Activated naive CD4-positive, alpha-beta T cell treated with anti-CD3 and anti-CD28 coated beads for 36 hours (primary cell): ENCODE results near the gene ALDH3B2. TPM values are rescaled to one million over a fixed set of nuclear protein-coding genes. Genes with fewer than 3 reads are reported as not detected.

Source experiments
- CTCF ChIA-PET: fragments of 350-600 bp; sonication (Branson Sonifier 250); formaldehyde crosslinking; loops from one replicate; lab custom pipeline; 2021; ENCODE audit warnings: antibody characterized with exemption; lab: Charles Lee
- DNase-seq: peaks from one replicate; pipeline ENCODE4 v3.0.0-alpha.2; 2020
- H3K27ac Mint-ChIP-seq: one replicate; pipeline ENCODE4 v1.8.0; 2021; ENCODE audit warnings: mild to moderate bottlenecking, mixed read lengths
- H3K27me3 Mint-ChIP-seq: one replicate; pipeline ENCODE4 v1.8.0; 2021; ENCODE audit warnings: low read depth, mixed read lengths
- H3K36me3 Mint-ChIP-seq: one replicate; pipeline ENCODE4 v1.8.0; 2021; ENCODE audit warnings: low read depth, mixed read lengths
- H3K4me1 Mint-ChIP-seq: one replicate; pipeline ENCODE4 v1.8.0; 2021; ENCODE audit warnings: low read depth, mixed read lengths
- H3K4me3 Mint-ChIP-seq: one replicate; pipeline ENCODE4 v1.8.0; 2021; ENCODE audit warnings: mild to moderate bottlenecking, moderate library complexity, mixed read lengths
- H3K9me3 Mint-ChIP-seq: one replicate; pipeline ENCODE4 v1.8.0; 2021; ENCODE audit warnings: mixed read lengths
- intact Hi-C: fragments of 100-400 bp; cut with micrococcal nuclease; formaldehyde crosslinking; loops from one replicate; pipeline ENCODE4 v1.15.1; 2023
- total RNA-seq, 2 experiments: library from RNA; stranded (reverse); gene quantifications; one replicate each; pipeline ENCODE4 v1.2.3, GENCODE V29; 2021

ALDH3B2 gene
- total RNA-seq, 2 experiments from 2014 or later = not detected

DNA sequence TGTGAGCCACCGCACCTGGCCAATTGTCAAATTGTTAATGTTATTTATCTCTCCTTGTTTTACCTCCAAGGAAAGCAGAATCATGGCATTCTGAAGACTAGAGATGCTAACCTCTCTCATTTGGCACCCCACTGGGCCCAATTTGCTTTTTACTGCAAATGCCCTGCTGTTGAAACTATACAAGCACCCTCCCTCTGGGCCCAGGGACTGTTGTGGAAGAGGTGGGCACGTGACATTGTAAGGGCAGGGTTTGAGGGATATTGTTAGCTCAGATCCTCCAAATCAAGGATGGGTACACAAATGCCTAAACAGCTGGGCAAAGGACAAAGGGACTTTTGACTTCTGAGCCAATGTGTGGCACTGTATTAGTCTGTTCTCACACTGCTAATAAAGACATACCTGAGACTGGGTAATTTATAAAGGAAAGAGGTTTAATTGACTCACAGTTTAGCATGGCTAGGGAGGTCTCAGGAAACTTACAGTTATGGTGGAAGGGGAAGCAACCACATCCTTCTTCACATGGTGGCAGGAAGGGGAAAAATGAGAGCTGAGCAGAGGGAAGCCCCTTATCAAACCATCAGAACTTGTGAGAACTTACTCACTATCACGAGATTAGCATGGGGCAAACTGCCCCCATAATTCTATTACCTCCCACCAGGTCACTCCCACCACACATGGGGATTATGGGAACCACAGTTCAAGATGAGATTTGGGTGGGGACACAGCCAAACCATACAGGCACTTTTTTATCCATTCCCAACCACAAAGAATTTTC, 6.5 kb upstream of the ALDH3B2 start:
- Mint-ChIP-seq H3K36me3 (no peaks in the 10 kb centered on the region), H3K4me3 (no peak overlapping the region), H3K27me3 (no peaks in the 10 kb centered on the region), H3K27ac (no peak overlapping the region), H3K4me1 (no peaks in the 10 kb centered on the region), H3K9me3 (peaks cover 2% of the 10 kb centered on the region)
- intact Hi-C loops = no loop called here
- CTCF ChIA-PET = interaction anchor here (1.2 kb wide), 1 partner anchor 21 kb away, joined by 3 read pairs; no protein-coding TSS in a partner anchor
- DNase-seq = no peak

DNA sequence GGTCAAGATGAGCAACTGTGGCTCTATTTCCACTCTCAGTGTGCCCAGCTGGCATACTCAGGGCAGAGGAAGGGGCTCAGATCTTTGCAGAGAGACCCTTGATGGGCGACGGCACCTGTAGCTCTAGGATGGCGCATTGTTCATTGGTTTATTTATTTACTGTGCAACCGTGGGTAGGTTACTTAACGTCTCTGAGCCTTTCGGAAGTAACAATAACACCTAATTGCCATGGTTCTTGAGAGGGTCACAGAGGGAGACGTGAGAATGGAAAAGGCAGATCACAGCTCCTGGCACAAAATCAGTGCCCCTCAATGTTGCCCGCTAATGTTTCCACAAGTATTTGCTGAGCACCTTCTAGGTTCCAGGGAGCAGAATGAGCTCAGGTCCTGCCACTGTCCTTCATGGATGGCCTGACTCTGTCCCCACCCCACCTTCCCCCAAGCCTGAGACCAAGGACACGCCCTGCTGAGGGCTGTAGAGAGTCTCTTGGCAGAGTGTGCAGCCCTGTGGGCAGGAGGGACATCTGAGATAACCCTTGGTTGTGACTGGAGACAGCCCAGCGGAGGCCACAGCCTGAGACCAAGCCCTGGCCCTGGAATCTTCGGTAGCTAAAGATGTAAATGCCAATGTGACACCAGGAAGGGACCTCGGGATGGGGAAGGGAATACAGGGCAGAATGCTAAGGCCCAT, 780 bp upstream of the ALDH3B2 start:
- intact Hi-C loops = no loop called here
- H3K9me3 Mint-ChIP-seq = no peaks in the 10 kb centered on the region
- no peaks in the 10 kb centered on the region for H3K27me3 Mint-ChIP-seq
- H3K4me1 Mint-ChIP-seq = no peaks in the 10 kb centered on the region
- DNase-seq = no peak
- no peak overlapping the region for H3K4me3 Mint-ChIP-seq
- CTCF ChIA-PET = no interaction called here
- H3K36me3 Mint-ChIP-seq = no peaks in the 10 kb centered on the region
- H3K27ac Mint-ChIP-seq = no peak overlapping the region

- no peaks in the 10 kb centered on the region for H3K9me3 Mint-ChIP-seq
- no peak overlapping the region for H3K27ac Mint-ChIP-seq
- H3K4me1 Mint-ChIP-seq = no peaks in the 10 kb centered on the region
- CTCF ChIA-PET = no interaction called here
- no peak for DNase-seq
- H3K4me3 Mint-ChIP-seq = no peak overlapping the region
- no peaks in the 10 kb centered on the region for H3K27me3 Mint-ChIP-seq
- intact Hi-C loops = no loop called here
- no peaks in the 10 kb centered on the region for H3K36me3 Mint-ChIP-seq
These were observed 521 bp downstream of the ALDH3B2 start for GRCh38 chr11:67673902-67674301.

- no peaks in the 10 kb centered on the region for H3K36me3 Mint-ChIP-seq
- H3K27me3 Mint-ChIP-seq = no peaks in the 10 kb centered on the region
- CTCF ChIA-PET = no interaction called here
- no peak overlapping the region for H3K4me3 Mint-ChIP-seq
- intact Hi-C loops = no loop called here
- H3K9me3 Mint-ChIP-seq = no peaks in the 10 kb centered on the region
- H3K27ac Mint-ChIP-seq = no peak overlapping the region
- no peak for DNase-seq
- no peaks in the 10 kb centered on the region for H3K4me1 Mint-ChIP-seq
These were observed 1.1 kb downstream of the ALDH3B2 start for GRCh38 chr11:67673358-67673757.

GRCh38 chr11:67671211-67671520, 3.3 kb downstream of the ALDH3B2 start:
- DNase-seq = no peak

GRCh38 chr11:67670316-67671210, 3.9 kb downstream of the ALDH3B2 start:
- Mint-ChIP-seq H3K27me3 (no peaks in the 10 kb centered on the region), H3K4me3 (no peak overlapping the region), H3K9me3 (no peaks in the 10 kb centered on the region), H3K36me3 (no peaks in the 10 kb centered on the region), H3K4me1 (no peaks in the 10 kb centered on the region), H3K27ac (no peak overlapping the region)
- DNase-seq = no peak
- intact Hi-C loops = no loop called here
- CTCF ChIA-PET = interaction anchor here (1.1 kb wide), 1 partner anchor 12 kb away, joined by 3 read pairs; no protein-coding TSS in a partner anchor

More at GRCh38 chr11:67671211-67671520, 3.3 kb downstream of the ALDH3B2 start:
- Mint-ChIP-seq H3K27me3 (no peaks in the 10 kb centered on the region), H3K4me3 (no peak overlapping the region), H3K4me1 (no peaks in the 10 kb centered on the region), H3K9me3 (no peaks in the 10 kb centered on the region), H3K27ac (no peak overlapping the region), H3K36me3 (no peaks in the 10 kb centered on the region)
- intact Hi-C loops = no loop called here
- CTCF ChIA-PET = interaction anchor here (1.1 kb wide), 1 partner anchor 13 kb away, joined by 3 read pairs; no protein-coding TSS in a partner anchor

- H3K27ac Mint-ChIP-seq = no peak overlapping the region
- DNase-seq = no peak
- no peak overlapping the region for H3K4me3 Mint-ChIP-seq
- intact Hi-C loops = no loop called here
- no peaks in the 10 kb centered on the region for H3K36me3 Mint-ChIP-seq
- H3K4me1 Mint-ChIP-seq = no peaks in the 10 kb centered on the region
- CTCF ChIA-PET = interaction anchor here (0.7 kb wide), 1 partner anchor 10 kb away, joined by 3 read pairs; no protein-coding TSS in a partner anchor
- H3K27me3 Mint-ChIP-seq = no peaks in the 10 kb centered on the region
- H3K9me3 Mint-ChIP-seq = no peaks in the 10 kb centered on the region
These were observed 6.3 kb downstream of the ALDH3B2 start for GRCh38 chr11:67668192-67668551.

DNA sequence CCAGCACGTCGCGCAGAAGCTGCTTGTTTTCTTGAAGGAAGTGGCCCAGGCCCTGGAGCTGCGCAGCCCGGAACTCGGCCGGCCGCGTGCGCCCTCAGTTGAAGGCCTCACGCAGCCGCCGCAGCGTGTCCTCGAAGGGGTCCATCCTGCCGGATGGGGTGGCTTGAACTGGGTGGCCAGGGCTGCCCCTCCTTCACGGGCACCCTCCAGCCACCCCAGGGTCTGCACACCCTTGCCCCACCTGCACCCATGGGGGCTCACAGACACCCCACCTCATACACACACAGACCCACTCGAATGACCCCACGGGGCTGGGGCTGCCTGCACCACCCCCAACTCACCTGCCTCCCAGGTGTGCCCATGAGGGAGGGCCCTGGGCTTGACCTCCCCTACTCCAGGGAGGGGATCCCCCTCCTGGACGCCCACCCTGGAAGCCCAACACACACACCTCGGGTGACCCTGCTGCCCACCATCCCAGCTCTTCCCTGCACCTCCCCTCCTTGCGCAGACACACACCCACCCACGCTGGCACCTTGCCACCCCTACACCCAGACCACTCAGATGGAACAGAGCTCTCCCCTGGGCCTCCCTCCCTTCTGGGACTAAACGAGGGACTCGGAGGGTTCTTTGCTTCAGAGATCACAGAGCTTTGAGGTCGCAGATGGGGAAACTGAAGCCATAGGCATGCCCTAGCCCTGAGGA, 6.8 kb downstream of the ALDH3B2 start:
- intact Hi-C loops = no loop called here
- no peak for DNase-seq
- CTCF ChIA-PET = interaction anchor here (0.7 kb wide), 1 partner anchor 9 kb away, joined by 3 read pairs; no protein-coding TSS in a partner anchor
- Mint-ChIP-seq H3K4me1 (no peaks in the 10 kb centered on the region), H3K36me3 (no peaks in the 10 kb centered on the region), H3K4me3 (no peak overlapping the region), H3K9me3 (no peaks in the 10 kb centered on the region), H3K27ac (no peak overlapping the region), H3K27me3 (no peaks in the 10 kb centered on the region)

DNA sequence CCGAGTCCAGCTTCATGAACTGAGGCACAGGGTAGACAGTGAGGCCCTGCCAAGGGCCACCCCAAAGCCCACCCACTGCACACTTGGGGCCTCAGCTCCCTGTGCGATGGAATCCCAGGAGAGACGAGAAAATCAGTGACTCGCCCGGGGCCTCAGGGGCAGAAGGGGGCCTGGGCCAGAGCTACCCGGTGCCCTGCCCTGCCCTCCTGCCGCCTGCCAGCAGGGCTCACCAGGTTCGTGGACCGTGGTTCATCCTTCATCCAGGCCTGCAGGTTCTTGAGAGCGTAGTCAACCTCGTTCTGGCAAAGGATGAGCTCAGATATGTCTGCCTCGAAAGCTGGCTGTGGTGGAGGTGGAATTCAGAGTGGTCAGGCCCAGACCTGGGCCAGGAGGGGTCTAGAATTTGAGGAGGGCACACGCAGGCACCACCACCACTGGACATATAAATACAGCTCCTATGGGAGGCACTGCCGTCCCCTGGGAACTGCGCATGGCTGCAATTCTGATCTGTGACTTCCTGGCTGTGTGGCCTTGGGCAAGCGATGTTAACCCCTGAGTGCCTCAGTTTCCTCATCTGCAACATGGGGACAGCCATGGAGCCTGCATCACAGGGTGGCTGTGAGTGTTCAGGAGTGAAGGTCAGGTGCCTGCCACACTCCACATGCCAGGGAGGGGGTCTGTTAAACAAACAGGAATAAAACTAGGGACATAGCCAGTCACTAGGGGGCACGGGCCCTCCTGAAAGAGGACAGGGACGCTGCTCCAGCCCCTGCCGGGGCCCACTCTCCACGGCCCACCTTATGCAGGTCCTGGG, 7.5 kb downstream of the ALDH3B2 start:
- H3K4me1 Mint-ChIP-seq = no peaks in the 10 kb centered on the region
- H3K27ac Mint-ChIP-seq = no peak overlapping the region
- intact Hi-C loops = no loop called here
- H3K36me3 Mint-ChIP-seq = no peaks in the 10 kb centered on the region
- H3K27me3 Mint-ChIP-seq = no peaks in the 10 kb centered on the region
- H3K4me3 Mint-ChIP-seq = no peak overlapping the region
- H3K9me3 Mint-ChIP-seq = no peaks in the 10 kb centered on the region
- DNase-seq = no peak
- CTCF ChIA-PET = no interaction called here

- intact Hi-C loops = no loop called here
- Mint-ChIP-seq H3K27me3 (no peaks in the 10 kb centered on the region), H3K36me3 (no peaks in the 10 kb centered on the region), H3K4me3 (no peak overlapping the region), H3K27ac (no peak overlapping the region), H3K9me3 (no peaks in the 10 kb centered on the region), H3K4me1 (no peaks in the 10 kb centered on the region)
- CTCF ChIA-PET = no interaction called here
- DNase-seq = no peak
These were observed 8.1 kb downstream of the ALDH3B2 start for GRCh38 chr11:67666303-67666645.

DNA sequence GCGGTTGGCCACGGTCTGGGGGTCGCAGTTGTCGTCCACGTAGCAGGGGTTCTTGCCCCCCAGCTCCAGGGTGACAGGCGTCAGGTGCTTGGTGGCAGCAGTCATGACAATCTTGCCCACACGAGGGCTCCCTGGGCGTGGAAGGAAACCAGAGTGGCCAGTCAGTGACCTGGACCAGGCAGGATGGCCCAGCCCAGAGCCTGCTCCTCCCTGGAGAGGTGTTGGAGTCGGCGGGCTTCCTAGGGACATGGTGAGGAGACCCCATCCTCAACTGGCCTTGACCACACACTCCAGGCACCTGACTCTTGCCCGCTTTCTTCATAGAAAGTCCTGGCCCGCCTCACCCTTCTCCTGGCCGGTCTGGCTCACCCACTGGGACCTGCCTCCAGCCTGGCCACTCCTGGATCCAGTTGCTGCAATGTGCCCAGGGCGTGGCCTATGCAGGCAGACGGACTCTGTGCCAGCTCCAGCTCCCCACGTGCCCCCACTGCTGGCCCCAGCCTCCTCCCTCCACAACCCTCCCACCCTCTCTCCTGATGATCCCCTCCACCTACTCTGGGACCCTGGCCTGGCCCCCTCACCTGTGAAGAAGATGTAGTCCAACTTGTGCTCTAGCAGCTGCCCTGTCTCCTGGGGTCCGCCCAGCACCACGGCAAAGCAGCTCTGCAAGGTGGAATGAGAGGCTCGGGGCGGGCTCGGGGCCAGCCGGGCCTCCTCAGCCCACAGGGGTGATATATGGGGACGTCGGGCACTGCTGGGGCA, 8.7 kb downstream of the ALDH3B2 start:
- H3K4me1 Mint-ChIP-seq = no peaks in the 10 kb centered on the region
- intact Hi-C loops = no loop called here
- no peaks in the 10 kb centered on the region for H3K27me3 Mint-ChIP-seq
- no peak for DNase-seq
- CTCF ChIA-PET = interaction anchor here (0.5 kb wide), 1 partner anchor 583 kb away, joined by 3 read pairs; no protein-coding TSS in a partner anchor
- no peak overlapping the region for H3K27ac Mint-ChIP-seq
- H3K9me3 Mint-ChIP-seq = no peaks in the 10 kb centered on the region
- no peaks in the 10 kb centered on the region for H3K36me3 Mint-ChIP-seq
- H3K4me3 Mint-ChIP-seq = no peak overlapping the region
